ENCODE results near the gene TNFRSF25. TPM values are rescaled to one million over a fixed set of nuclear protein-coding genes. Genes with fewer than 3 reads are reported as not detected.

The TNFRSF25 gene
- total and polyA plus RNA-seq, 9 of the 15 experiments (the other 6 are each of a cell fraction or from before 2014, with no cell fraction given): 0.24 to 0.49 TPM; not detected in 7

DNA sequence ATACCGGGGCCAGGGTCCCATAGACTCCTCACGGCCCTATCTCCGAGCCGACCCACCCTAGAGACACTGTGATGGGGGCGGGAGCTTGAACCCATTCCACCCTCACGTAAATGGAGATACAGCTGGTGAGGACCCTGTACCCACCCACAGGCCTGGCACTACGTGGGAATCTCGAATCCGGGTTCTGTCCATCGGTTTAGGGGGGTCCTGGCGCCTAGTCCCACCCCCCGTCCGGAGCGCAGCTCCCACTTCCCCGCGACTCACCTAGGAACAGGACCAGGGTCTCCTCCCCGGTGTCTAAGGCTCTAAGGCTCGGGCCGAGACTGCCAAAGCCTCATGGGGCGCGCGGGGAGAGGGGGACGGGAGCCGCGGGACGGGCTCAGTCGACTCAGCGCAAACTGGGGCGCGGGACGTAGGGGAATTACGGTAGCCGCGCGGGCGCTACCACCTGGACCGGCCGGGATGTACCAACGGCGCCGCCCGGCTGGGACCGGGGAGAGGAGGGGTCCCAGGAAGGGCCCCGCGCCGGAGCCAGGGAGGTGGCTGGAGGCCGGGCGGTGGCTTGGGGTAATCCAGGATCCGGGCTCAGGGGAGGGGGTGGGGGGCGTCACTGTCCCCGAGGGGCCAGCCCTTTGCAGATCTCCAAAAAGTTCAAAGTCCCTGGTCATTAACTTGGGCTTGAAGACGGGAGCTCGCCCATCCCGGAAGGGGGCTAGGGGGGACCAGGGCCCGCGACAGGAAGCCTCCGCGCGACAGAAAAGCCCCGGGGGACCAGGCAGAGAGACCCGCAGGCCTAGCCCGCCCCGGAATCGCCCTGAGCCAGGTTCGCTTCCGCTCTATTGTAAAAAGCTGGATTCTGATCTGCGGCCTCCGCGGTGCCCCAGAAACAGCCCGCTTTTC, 24.5 kb upstream of the TNFRSF25 start (continued):
- TF ChIP-seq NEUROD1 (IDR thresholded peaks at IDR 0.05; ENCODE audit: borderline replicate concordance, low read depth, low read length, partially characterized antibody) (no peak), RB1 (IDR thresholded peaks at IDR 0.05; ENCODE audit: low read depth) (peak; percentile 69; the same call in 1 of the 2 replicates), ZNF507 (tag; conservative IDR thresholded peaks at IDR 0.05) (no peak), TOE1 (IDR thresholded peaks at IDR 0.05; ENCODE audit: borderline replicate concordance) (0 out of 2 replicates have a peak, but pooled peaks have one; percentile 50), TOE1 (CRISPR knock-in tag; IDR thresholded peaks at IDR 0.05; ENCODE audit: borderline replicate concordance, low read depth) (no peak), EZH2 (IDR thresholded peaks at IDR 0.05; ENCODE audit: borderline replicate concordance, low read depth, low read length) (no peak), ZBTB2 (IDR thresholded peaks at IDR 0.05) (peak; percentile 49; the same call in 1 of the 2 replicates)
- TF ChIP-seq, protein P1, sequence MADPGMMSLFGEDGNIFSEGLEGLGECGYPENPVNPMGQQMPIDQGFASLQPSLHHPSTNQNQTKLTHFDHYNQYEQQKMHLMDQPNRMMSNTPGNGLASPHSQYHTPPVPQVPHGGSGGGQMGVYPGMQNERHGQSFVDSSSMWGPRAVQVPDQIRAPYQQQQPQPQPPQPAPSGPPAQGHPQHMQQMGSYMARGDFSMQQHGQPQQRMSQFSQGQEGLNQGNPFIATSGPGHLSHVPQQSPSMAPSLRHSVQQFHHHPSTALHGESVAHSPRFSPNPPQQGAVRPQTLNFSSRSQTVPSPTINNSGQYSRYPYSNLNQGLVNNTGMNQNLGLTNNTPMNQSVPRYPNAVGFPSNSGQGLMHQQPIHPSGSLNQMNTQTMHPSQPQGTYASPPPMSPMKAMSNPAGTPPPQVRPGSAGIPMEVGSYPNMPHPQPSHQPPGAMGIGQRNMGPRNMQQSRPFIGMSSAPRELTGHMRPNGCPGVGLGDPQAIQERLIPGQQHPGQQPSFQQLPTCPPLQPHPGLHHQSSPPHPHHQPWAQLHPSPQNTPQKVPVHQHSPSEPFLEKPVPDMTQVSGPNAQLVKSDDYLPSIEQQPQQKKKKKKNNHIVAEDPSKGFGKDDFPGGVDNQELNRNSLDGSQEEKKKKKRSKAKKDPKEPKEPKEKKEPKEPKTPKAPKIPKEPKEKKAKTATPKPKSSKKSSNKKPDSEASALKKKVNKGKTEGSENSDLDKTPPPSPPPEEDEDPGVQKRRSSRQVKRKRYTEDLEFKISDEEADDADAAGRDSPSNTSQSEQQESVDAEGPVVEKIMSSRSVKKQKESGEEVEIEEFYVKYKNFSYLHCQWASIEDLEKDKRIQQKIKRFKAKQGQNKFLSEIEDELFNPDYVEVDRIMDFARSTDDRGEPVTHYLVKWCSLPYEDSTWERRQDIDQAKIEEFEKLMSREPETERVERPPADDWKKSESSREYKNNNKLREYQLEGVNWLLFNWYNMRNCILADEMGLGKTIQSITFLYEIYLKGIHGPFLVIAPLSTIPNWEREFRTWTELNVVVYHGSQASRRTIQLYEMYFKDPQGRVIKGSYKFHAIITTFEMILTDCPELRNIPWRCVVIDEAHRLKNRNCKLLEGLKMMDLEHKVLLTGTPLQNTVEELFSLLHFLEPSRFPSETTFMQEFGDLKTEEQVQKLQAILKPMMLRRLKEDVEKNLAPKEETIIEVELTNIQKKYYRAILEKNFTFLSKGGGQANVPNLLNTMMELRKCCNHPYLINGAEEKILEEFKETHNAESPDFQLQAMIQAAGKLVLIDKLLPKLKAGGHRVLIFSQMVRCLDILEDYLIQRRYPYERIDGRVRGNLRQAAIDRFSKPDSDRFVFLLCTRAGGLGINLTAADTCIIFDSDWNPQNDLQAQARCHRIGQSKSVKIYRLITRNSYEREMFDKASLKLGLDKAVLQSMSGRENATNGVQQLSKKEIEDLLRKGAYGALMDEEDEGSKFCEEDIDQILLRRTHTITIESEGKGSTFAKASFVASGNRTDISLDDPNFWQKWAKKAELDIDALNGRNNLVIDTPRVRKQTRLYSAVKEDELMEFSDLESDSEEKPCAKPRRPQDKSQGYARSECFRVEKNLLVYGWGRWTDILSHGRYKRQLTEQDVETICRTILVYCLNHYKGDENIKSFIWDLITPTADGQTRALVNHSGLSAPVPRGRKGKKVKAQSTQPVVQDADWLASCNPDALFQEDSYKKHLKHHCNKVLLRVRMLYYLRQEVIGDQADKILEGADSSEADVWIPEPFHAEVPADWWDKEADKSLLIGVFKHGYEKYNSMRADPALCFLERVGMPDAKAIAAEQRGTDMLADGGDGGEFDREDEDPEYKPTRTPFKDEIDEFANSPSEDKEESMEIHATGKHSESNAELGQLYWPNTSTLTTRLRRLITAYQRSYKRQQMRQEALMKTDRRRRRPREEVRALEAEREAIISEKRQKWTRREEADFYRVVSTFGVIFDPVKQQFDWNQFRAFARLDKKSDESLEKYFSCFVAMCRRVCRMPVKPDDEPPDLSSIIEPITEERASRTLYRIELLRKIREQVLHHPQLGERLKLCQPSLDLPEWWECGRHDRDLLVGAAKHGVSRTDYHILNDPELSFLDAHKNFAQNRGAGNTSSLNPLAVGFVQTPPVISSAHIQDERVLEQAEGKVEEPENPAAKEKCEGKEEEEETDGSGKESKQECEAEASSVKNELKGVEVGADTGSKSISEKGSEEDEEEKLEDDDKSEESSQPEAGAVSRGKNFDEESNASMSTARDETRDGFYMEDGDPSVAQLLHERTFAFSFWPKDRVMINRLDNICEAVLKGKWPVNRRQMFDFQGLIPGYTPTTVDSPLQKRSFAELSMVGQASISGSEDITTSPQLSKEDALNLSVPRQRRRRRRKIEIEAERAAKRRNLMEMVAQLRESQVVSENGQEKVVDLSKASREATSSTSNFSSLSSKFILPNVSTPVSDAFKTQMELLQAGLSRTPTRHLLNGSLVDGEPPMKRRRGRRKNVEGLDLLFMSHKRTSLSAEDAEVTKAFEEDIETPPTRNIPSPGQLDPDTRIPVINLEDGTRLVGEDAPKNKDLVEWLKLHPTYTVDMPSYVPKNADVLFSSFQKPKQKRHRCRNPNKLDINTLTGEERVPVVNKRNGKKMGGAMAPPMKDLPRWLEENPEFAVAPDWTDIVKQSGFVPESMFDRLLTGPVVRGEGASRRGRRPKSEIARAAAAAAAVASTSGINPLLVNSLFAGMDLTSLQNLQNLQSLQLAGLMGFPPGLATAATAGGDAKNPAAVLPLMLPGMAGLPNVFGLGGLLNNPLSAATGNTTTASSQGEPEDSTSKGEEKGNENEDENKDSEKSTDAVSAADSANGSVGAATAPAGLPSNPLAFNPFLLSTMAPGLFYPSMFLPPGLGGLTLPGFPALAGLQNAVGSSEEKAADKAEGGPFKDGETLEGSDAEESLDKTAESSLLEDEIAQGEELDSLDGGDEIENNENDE (IDR thresholded peaks at IDR 0.05; ENCODE audit: low read depth, low read length): peak; percentile 99
